Measurements from ENCODE around the gene AGAP1. TPM values are rescaled to one million over a fixed set of nuclear protein-coding genes. Genes with fewer than 3 reads are reported as not detected.

AGAP1 gene
- total RNA-seq, 2 experiments from 2014 or later: 0.89 to 0.97 TPM

DNA sequence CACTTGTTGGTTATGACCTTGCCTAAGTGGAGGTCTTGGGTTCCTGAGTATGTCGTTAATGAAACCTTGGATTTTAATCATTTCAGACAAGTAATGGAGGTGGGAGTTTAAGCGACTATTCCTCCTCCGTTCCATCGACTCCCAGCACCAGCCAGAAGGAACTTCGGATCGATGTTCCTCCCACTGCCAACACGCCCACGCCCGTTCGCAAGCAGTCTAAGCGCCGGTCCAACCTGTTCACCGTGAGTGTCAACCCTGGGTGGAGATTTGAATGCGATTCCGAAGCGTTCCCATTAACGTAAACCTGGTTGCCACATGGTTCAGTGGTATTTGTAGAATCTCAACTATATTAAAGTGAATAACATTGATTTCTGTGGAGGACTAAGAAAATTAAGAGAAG, 305.4 kb downstream of the AGAP1 start:
- H3K36me3 Mint-ChIP-seq (ENCODE audit: low read depth): no peaks in the 10 kb centered on the region
- no peak for DNase-seq
- no peak overlapping the region for H3K27ac Mint-ChIP-seq
- H3K27me3 Mint-ChIP-seq: no peaks in the 10 kb centered on the region
- no peak overlapping the region for H3K4me3 Mint-ChIP-seq
- POLR2A ChIA-PET: no interaction called here
- CTCF ChIA-PET: no interaction called here
- H3K9me3 Mint-ChIP-seq: peaks cover 6% of the 10 kb centered on the region
- H3K4me1 Mint-ChIP-seq: no peaks in the 10 kb centered on the region

DNA sequence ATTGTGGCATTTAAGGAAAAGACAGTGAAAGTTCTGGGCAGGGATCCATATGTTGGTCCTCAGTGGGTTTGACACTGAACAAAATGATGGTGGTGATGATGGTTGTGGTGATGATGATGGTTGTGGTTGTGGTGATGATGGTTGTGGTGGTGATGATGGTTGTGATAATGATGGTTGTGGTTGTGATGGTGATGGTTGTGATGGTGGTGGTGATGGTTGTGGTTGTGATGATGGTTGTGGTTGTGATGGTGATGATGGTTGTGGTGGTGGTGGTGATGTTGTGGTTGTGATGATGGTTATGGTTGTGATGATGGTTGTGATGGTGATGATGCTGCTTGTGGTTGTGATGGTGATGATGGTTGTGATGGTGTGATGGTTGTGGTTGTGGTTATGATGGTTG, 308.7 kb downstream of the AGAP1 start:
- Mint-ChIP-seq H3K36me3 (ENCODE audit: low read depth) (no peaks in the 10 kb centered on the region), H3K9me3 (peaks cover 6% of the 10 kb centered on the region), H3K4me3 (no peak overlapping the region), H3K4me1 (no peaks in the 10 kb centered on the region), H3K27ac (no peak overlapping the region), H3K27me3 (no peaks in the 10 kb centered on the region)
- CTCF ChIA-PET: no interaction called here
- no peak for DNase-seq
- POLR2A ChIA-PET: no interaction called here

DNA sequence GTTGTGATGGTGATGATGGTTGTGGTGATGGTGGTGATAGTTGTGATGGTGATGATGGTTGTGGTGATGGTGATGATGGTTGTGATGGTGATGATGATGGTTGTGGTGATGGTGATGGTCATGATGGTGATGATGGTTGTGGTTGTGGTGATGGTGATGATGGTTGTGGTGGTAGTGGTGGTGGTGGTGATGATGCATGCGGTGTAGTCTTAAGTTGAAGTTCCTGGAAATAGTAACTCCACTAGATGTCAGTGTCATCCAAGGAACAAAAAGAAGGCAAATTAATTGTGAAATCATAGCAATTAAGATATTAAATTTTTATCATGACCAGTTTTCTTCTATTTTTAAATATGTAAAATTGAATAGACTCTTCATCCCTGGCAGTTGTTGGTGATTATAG, 309.2 kb downstream of the AGAP1 start:
- no peak for DNase-seq
- Mint-ChIP-seq H3K36me3 (ENCODE audit: low read depth) (no peaks in the 10 kb centered on the region), H3K27me3 (no peaks in the 10 kb centered on the region), H3K9me3 (peaks cover 6% of the 10 kb centered on the region), H3K4me3 (no peak overlapping the region), H3K27ac (no peak overlapping the region), H3K4me1 (no peaks in the 10 kb centered on the region)
- POLR2A ChIA-PET: no interaction called here
- CTCF ChIA-PET: no interaction called here

DNA sequence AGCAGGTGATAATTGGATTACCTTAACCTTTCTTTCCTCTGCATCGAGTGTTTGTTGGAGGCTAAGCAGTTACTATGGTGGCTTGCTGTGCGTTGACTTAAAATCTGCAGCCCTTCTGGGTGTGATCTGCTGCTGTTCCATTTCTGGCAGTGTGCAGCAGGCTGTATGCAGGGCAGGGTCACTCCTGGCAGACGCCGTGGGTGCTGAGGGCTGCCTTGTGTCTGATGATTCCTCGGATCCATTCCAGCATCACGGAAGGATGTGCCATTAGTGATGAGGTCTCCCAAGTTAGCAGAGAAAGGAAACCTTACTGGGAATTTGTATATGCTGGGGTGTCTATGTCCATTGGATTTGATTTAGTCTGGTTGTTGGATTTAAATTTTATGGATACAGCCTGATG, 310.8 kb downstream of the AGAP1 start:
- CTCF ChIA-PET: no interaction called here

DNA sequence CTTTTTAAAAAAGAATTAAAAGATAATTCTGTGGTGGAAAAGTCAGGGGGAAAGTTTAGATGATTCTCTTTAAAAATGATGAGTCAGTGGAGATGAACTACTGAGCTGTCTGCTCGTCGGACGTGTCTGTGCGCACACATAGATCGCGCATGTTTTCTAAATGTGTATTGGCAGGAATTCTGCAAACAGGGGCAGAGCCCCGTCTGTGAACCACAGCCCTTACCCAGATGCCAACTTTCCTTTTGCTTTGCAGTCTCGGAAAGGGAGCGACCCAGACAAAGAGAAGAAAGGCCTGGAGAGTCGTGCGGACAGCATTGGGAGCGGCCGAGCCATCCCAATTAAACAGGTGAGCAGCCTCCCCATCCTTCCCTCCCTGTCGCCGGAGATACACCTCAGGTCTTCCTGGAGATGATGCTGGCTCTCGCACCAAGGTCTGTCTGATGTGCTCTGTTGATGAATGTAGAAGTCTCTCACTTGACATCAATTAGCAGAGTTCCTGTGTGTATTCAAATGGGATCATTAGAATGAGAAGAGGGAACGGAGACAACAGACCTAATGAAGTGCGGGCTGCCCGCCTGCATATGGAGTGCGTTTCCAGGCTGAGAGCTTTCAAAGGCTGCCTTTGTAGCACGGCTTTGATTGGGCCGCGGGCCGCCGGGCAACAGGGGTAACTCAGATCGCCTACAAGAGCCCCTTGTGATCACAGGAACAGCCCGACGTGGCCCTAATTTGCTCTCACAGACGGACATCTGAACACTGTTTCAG, 313.3 kb downstream of the AGAP1 start:
- no peaks in the 10 kb centered on the region for H3K4me1 Mint-ChIP-seq
- no peak overlapping the region for H3K4me3 Mint-ChIP-seq
- ChIA-PET POLR2A (no interaction called here), CTCF (no interaction called here)
- no peaks in the 10 kb centered on the region for H3K36me3 Mint-ChIP-seq (ENCODE audit: low read depth)
- no peak overlapping the region for H3K27ac Mint-ChIP-seq
- peaks cover 3% of the 10 kb centered on the region for H3K9me3 Mint-ChIP-seq
- no peaks in the 10 kb centered on the region for H3K27me3 Mint-ChIP-seq
- no peak for DNase-seq

More for the DNA sequence above, 310.8 kb downstream of the AGAP1 start:
- Mint-ChIP-seq H3K27ac (no peak overlapping the region), H3K4me1 (no peaks in the 10 kb centered on the region), H3K27me3 (no peaks in the 10 kb centered on the region), H3K9me3 (peaks cover 6% of the 10 kb centered on the region), H3K4me3 (no peak overlapping the region), H3K36me3 (ENCODE audit: low read depth) (no peaks in the 10 kb centered on the region)
- DNase-seq: no peak
- POLR2A ChIA-PET: no interaction called here

DNA sequence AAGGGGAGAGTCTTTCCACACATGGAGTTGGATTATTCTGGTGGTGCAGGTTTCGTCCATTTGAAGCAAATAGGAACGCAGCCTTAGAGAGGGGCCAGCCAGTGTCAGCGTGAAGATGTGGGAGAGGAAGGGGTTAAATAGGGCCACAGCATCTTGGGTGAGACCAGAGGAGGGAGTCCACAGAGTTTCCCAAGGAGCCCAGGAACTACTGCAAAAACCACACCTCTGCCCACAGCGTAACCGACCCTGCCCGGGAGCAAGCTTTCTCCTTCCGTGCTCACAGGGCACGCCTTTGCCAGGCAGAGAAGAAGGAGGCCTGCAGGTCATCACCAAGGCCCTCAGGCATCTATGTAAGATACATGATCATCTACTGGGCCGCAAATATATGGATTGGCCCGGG, 314.5 kb downstream of the AGAP1 start:
- ChIA-PET CTCF (no interaction called here), POLR2A (no interaction called here)
- Mint-ChIP-seq H3K4me1 (no peaks in the 10 kb centered on the region), H3K27ac (no peak overlapping the region), H3K4me3 (no peak overlapping the region), H3K36me3 (ENCODE audit: low read depth) (no peaks in the 10 kb centered on the region), H3K27me3 (no peaks in the 10 kb centered on the region), H3K9me3 (peaks cover 3% of the 10 kb centered on the region)
- DNase-seq: no peak

DNA sequence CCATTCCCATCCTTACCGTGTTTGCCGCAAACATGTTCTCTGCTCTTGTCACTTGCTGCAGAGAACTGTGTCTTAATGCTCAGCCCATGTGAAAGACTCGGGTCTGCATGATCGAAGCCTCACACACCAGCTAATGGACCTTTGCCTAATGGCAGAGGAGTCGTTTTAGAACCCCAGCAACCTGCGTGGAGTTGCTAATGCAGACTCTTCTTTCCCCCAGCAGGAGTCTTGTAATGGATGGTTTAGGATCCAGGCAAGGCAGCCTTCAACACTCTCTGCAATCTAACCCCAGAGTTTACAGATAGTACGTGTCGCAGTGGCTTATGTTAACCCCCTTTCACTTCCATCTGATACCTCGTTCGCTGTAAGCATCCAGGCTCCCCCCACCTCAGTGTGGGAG, 316.4 kb downstream of the AGAP1 start:
- Mint-ChIP-seq H3K4me1 (no peaks in the 10 kb centered on the region), H3K27ac (no peak overlapping the region), H3K9me3 (no peaks in the 10 kb centered on the region), H3K27me3 (no peaks in the 10 kb centered on the region), H3K36me3 (ENCODE audit: low read depth) (no peaks in the 10 kb centered on the region), H3K4me3 (no peak overlapping the region)
- ChIA-PET POLR2A (no interaction called here), CTCF (interaction anchor here (0.9 kb wide), 1 partner anchor 10 kb away, joined by 3 read pairs; no protein-coding TSS in a partner anchor)
- no peak for DNase-seq

DNA sequence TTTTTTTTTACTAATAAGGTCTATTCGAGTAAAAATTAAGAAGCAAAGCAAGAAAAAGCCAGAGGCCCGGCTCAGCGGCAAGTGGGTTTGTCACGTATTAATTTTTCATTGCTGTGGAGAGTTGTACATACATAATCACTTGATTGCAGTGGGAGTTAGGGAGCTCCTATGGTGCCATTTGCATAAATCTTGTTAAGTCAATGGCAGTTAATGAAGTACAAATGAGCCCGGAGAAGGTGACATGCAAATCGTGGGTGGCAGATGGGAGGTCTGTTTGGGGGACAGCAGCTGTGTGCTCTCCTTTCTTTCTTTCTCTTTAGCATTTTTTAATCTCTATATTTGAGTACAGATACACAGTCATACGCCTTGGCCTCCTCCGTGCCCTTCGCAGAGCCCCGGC, 317.0 kb downstream of the AGAP1 start:
- no peak overlapping the region for H3K4me3 Mint-ChIP-seq
- POLR2A ChIA-PET: no interaction called here
- H3K4me1 Mint-ChIP-seq: no peaks in the 10 kb centered on the region
- no peaks in the 10 kb centered on the region for H3K27me3 Mint-ChIP-seq
- H3K36me3 Mint-ChIP-seq (ENCODE audit: low read depth): no peaks in the 10 kb centered on the region
- no peak for DNase-seq
- no peak overlapping the region for H3K27ac Mint-ChIP-seq
- CTCF ChIA-PET: no interaction called here
- no peaks in the 10 kb centered on the region for H3K9me3 Mint-ChIP-seq

DNA sequence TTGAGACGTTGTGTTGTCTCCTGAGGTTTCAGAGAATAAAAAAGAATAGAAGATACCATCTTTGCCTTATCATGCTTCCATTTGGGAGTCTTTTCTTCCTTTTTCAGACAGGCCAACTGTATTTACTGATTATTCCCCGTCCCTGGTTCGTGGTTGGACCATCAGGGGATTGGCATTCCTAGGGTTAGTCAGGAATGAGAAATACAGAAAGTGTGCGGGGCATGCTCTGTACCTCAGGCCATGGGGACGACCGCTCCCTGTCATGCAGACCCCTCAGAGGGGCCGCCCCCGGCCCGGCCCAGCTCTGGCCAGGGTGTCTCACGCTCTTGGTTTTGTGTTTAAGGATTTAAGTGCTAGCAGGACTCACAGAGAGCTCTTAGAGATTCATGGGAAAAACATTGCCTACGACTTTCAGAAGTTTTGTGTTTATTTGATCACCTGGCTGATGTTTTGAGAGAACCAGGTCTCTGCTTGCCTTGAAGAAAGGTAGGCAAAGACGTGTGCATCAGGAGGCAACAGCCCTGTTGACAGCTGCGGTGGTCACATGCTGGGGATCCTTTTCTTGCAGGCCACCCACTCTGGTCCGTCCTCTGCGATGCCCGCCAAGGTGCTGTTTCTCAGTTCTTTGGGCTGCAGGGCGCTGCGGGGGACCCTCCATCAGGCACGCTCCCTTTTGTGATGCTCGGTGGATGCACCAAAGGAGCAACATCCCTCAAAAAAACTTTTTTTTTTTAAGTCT, 317.8 kb downstream of the AGAP1 start:
- no peak overlapping the region for H3K27ac Mint-ChIP-seq
- no peaks in the 10 kb centered on the region for H3K4me1 Mint-ChIP-seq
- H3K9me3 Mint-ChIP-seq: no peaks in the 10 kb centered on the region
- ChIA-PET POLR2A (no interaction called here), CTCF (no interaction called here)
- no peak overlapping the region for H3K4me3 Mint-ChIP-seq
- H3K27me3 Mint-ChIP-seq: no peaks in the 10 kb centered on the region
- H3K36me3 Mint-ChIP-seq (ENCODE audit: low read depth): no peaks in the 10 kb centered on the region
- no peak for DNase-seq

DNA sequence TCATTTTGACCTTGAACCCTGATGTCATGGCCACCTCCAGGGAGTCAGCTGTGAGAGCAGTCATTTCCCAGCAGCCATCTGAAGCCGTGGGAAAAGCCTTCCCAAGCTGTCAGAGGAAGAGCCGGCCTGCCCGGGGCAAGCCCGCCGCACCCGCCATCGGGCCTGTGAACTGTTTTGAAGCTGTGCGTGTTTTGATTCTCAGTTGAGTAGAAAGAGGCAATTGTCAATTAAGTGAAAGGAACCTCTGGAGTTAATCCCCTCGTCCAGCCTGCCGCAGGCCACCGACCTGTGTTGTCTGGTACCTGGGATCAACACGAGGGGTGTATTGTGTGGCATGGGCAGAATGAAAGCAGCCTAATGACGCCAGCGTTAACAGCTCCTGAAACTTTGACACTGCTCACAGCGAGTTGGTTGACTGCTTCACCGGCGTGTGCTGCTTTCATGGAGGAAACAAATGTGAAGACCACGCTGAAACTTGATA, 318.4 kb downstream of the AGAP1 start:
- H3K36me3 Mint-ChIP-seq (ENCODE audit: low read depth): no peaks in the 10 kb centered on the region
- no peak overlapping the region for H3K4me3 Mint-ChIP-seq
- H3K4me1 Mint-ChIP-seq: no peaks in the 10 kb centered on the region

DNA sequence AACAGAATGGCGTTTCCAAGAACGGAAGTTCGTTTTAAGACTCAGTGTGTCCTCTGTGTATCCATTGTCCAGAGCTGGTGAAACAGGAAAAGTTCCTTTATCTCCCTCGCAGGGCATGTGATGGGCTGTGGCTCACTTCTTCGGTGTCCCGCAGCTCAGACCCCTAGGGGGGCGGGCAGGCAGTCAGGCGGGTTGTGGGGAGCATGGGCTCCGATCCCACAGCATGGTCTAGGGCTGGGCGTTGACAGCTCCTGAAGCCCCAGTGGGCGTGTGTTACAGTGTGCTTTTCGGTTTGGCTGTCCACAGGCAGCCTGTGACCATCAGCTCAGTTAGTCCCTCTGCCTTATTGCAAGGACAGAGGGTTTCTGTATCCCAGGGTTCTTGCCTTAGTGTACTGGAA, 319.6 kb downstream of the AGAP1 start:
- no peaks in the 10 kb centered on the region for H3K27me3 Mint-ChIP-seq
- no peak for DNase-seq
- no peaks in the 10 kb centered on the region for H3K9me3 Mint-ChIP-seq
- POLR2A ChIA-PET: no interaction called here
- H3K36me3 Mint-ChIP-seq (ENCODE audit: low read depth): no peaks in the 10 kb centered on the region
- CTCF ChIA-PET: interaction anchor here (1.5 kb wide), 1 partner anchor 15 kb away, joined by 3 read pairs; no protein-coding TSS in a partner anchor
- no peak overlapping the region for H3K4me3 Mint-ChIP-seq
- no peaks in the 10 kb centered on the region for H3K4me1 Mint-ChIP-seq
- H3K27ac Mint-ChIP-seq: no peak overlapping the region

More for the DNA sequence above, 318.4 kb downstream of the AGAP1 start:
- Mint-ChIP-seq H3K9me3 (no peaks in the 10 kb centered on the region), H3K27ac (no peak overlapping the region), H3K27me3 (no peaks in the 10 kb centered on the region)
- ChIA-PET POLR2A (no interaction called here), CTCF (no interaction called here)
- no peak for DNase-seq

DNA sequence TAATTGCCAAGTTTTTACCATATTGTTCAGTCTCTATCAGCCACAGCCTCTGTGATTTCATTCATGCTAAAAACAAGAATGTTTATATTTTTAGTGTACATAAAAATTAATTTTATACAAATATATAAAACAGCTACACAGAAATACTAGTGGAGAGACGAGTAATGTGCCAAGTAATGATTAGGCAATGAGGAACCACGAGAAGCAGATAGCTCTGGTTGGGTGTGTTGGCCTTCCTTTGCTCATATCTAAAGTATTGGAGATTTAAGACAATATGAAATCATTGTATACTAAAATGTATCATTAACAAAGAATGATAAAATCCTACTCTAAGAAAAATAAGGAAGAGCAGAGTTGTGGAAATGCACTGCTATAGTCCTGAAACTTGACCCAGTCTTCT, 326.7 kb downstream of the AGAP1 start:
- no peak overlapping the region for H3K27ac Mint-ChIP-seq
- CTCF ChIA-PET: no interaction called here
- H3K36me3 Mint-ChIP-seq (ENCODE audit: low read depth): no peaks in the 10 kb centered on the region
- POLR2A ChIA-PET: no interaction called here
- no peaks in the 10 kb centered on the region for H3K27me3 Mint-ChIP-seq
- no peak overlapping the region for H3K4me3 Mint-ChIP-seq
- DNase-seq: no peak
- H3K4me1 Mint-ChIP-seq: no peaks in the 10 kb centered on the region
- H3K9me3 Mint-ChIP-seq: peaks cover 4% of the 10 kb centered on the region

DNA sequence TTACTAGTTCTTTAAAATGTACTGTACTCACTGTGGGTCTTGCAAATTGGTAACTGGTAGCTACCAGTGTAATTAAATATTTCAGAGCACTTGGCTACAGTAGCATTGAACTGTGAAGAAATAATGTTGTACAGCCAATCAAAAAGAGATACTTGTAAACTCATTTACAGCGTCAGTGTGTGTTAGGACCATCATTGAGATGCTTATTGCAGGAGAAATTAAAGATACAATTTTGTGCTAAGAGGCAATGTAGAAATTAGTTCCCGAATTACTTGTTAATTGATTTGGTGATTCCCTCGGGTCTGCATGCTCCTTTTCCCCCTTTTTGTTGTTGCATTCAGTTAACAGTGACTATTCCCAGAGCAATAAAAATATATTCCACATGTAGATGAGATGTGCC, 330.5 kb downstream of the AGAP1 start:
- CTCF ChIA-PET: no interaction called here
- DNase-seq: no peak
- Mint-ChIP-seq H3K27ac (no peak overlapping the region), H3K36me3 (ENCODE audit: low read depth) (no peaks in the 10 kb centered on the region), H3K4me1 (no peaks in the 10 kb centered on the region), H3K9me3 (peaks cover 4% of the 10 kb centered on the region), H3K4me3 (no peak overlapping the region), H3K27me3 (no peaks in the 10 kb centered on the region)
- POLR2A ChIA-PET: no interaction called here

DNA sequence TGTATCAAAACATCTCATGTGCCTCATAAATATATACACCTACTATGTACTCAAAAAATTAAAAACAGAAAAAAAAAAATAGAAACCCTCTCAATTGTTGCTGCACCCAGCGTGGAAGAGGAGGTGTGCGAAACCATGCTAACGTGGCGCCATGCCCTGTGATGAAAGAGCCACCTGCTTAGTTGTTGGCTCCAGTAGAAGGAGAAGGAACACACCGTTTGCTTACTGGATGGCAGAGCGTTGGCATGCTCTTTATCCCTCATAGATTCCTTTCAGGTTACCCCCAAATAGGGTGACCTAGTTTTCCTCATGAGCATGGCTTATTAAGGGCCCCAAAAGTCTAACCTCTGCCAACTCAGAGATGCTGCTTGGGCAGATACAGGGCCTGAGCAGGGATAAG, 332.1 kb downstream of the AGAP1 start:
- H3K27me3 Mint-ChIP-seq: no peaks in the 10 kb centered on the region
- no peaks in the 10 kb centered on the region for H3K4me1 Mint-ChIP-seq
- H3K9me3 Mint-ChIP-seq: peaks cover 4% of the 10 kb centered on the region

More for the DNA sequence above, 332.1 kb downstream of the AGAP1 start:
- no peak overlapping the region for H3K27ac Mint-ChIP-seq
- POLR2A ChIA-PET: no interaction called here
- H3K4me3 Mint-ChIP-seq: no peak overlapping the region
- CTCF ChIA-PET: no interaction called here
- DNase-seq: no peak
- H3K36me3 Mint-ChIP-seq (ENCODE audit: low read depth): no peaks in the 10 kb centered on the region
